CD8-positive, alpha-beta memory T cell (primary cell): ENCODE results near the gene FKBP4. TPM values are rescaled to one million over a fixed set of nuclear protein-coding genes. Genes with fewer than 3 reads are reported as not detected.

ENCODE experiments used
- CTCF ChIA-PET: fragments of 350-600 bp; sonication (Branson Sonifier 250); formaldehyde crosslinking; loops from one replicate; lab custom pipeline; 2021; ENCODE audit warnings: antibody characterized with exemption; lab: Charles Lee
- POLR2A ChIA-PET: fragments of 350-600 bp; sonication (Branson Sonifier 250); formaldehyde crosslinking; loops from one replicate; lab custom pipeline; 2021; ENCODE audit warnings: antibody characterized with exemption; lab: Charles Lee
- DNase-seq, 5 donors: peaks; one replicate each; pipeline versions ENCODE4 v3.0.0 to v3.0.0-alpha.2; 2020 to 2022; ENCODE audit warnings: mixed read lengths in 1 of 5
- H3K27ac ChIP-seq: one replicate; pipeline ENCODE4 v1.7.0; 2013; ENCODE audit warnings: low read depth, mild to moderate bottlenecking, low read length, moderate library complexity
- H3K27me3 ChIP-seq: 2 replicates; pipeline ENCODE4 v1.7.0; 2013; ENCODE audit warnings: low read length, mild to moderate bottlenecking; ENCODE audit not compliant: insufficient read depth, poor library complexity, severe bottlenecking
- H3K36me3 ChIP-seq: 2 replicates; pipeline ENCODE4 v1.7.0; 2013; ENCODE audit warnings: mild to moderate bottlenecking, low read length, moderate library complexity; ENCODE audit not compliant: insufficient read depth
- H3K4me1 ChIP-seq: 2 replicates; pipeline ENCODE4 v1.7.0; 2013; ENCODE audit warnings: mild to moderate bottlenecking, low read length, moderate library complexity; ENCODE audit not compliant: insufficient read depth
- H3K4me3 ChIP-seq: 2 replicates; pipeline ENCODE4 v1.7.0; 2013; ENCODE audit warnings: mild to moderate bottlenecking, low read length
- H3K9me3 ChIP-seq: 2 replicates; pipeline ENCODE4 v1.7.0; 2013; ENCODE audit warnings: mild to moderate bottlenecking, low read length
- H3K27ac Mint-ChIP-seq, 8 donors: one replicate each; pipeline ENCODE4 v1.8.0; 2020 to 2021; ENCODE audit warnings: mixed read lengths in 8 of 8, mild to moderate bottlenecking in 6 of 8, inconsistent platforms in 3 of 8, moderate library complexity in 3 of 8
- H3K27me3 Mint-ChIP-seq, 2 donors: one replicate each; pipeline ENCODE4 v1.8.0; 2020 to 2021; ENCODE audit warnings: mixed read lengths in 2 of 2, mild to moderate bottlenecking in 1 of 2, moderate library complexity in 1 of 2
- H3K36me3 Mint-ChIP-seq, 3 donors: one replicate each; pipeline ENCODE4 v1.8.0; 2020 to 2021; ENCODE audit warnings: mixed read lengths in 3 of 3, inconsistent platforms in 1 of 3, mild to moderate bottlenecking in 1 of 3
- H3K4me1 Mint-ChIP-seq, 3 donors: one replicate each; pipeline ENCODE4 v1.8.0; 2020 to 2021; ENCODE audit warnings: mixed read lengths in 3 of 3, inconsistent platforms in 1 of 3, mild to moderate bottlenecking in 1 of 3
- H3K4me3 Mint-ChIP-seq, 7 donors: one replicate each; pipeline ENCODE4 v1.8.0; 2020 to 2021; ENCODE audit warnings: mixed read lengths in 7 of 7, mild to moderate bottlenecking in 6 of 7, moderate library complexity in 4 of 7, inconsistent platforms in 2 of 7
- H3K9me3 Mint-ChIP-seq, 5 donors: one replicate each; pipeline ENCODE4 v1.8.0; 2020 to 2022; ENCODE audit warnings: mixed read lengths in 5 of 5, mild to moderate bottlenecking in 3 of 5, moderate library complexity in 2 of 5, inconsistent platforms in 1 of 5
- polyA plus RNA-seq: library from polyadenylated mRNA; unstranded; fragments of 300-500 nt; fragmentation: Illumina TruSeq; gene quantifications from one replicate; pipeline ENCODE4 v1.2.3, GENCODE V29; 2021
- total RNA-seq, 2 experiments: library from RNA; stranded (reverse); gene quantifications; one replicate each; pipeline ENCODE4 v1.2.3, GENCODE V29; 2021

Gene FKBP4
- total and polyA plus RNA-seq, 3 experiments from 2014 or later = 35.1 to 183 (median 172) TPM

DNA sequence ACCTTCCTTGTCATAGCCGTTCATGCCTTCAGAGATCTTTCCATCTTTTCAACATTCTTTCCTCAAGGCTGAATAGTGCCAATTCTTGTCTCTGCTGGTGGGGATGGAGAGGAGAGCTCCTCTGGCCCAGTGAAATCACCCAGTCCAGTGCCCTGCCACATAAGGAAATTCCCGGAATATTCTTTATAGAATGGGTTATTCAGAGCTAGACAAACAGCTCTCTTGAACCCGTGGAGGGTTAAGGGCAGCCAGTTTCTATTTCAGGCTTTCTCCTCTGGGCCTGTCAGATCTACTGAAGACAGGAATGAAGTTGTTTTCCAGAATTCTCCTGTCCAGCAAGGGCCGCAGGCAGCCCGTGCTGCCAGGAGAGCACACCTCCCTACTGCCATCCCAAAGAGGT is 48.2 kb downstream of the FKBP4 start:
- H3K36me3 ChIP-seq = peaks cover 13% of the 10 kb centered on the region
- Mint-ChIP-seq H3K4me3 (no peak overlapping the region), H3K9me3 (no peaks in the 10 kb centered on the region), H3K4me1 (no peaks in the 10 kb centered on the region), H3K27me3 (no peaks in the 10 kb centered on the region), H3K27ac (no peak overlapping the region), H3K36me3 (peaks cover 16 to 69% (median 16%) of the 10 kb centered on the region in 3 donors)
- H3K27ac ChIP-seq = no peak overlapping the region
- no peaks in the 10 kb centered on the region for H3K27me3 ChIP-seq
- DNase-seq = no peak
- no peak overlapping the region for H3K4me3 ChIP-seq
- H3K4me1 ChIP-seq = no peaks in the 10 kb centered on the region
- POLR2A ChIA-PET = no interaction called here
- CTCF ChIA-PET = no interaction called here
- H3K9me3 ChIP-seq = no peaks in the 10 kb centered on the region

DNA sequence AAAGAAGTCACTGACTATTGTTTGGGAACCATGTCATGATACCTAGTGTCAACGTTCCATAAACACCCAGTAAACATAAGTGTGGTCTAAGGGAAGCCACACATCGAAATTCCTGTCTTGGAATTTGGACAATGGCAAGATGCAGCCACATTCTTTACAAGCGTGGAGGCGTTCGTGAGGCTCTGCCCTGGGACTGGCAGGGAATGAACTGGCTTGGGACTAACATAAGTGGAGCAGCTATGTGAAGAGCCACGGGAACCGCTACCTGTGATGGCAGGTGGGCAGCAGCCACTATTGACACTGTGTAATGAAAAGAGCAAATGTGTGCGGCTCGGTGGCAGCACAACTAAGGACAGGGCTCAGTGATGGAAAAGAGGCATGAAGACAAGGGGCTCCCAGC is 50.0 kb downstream of the FKBP4 start:
- Mint-ChIP-seq H3K9me3 (no peaks in the 10 kb centered on the region), H3K4me1 (no peaks in the 10 kb centered on the region), H3K27ac (peak overlapping the region in 2 of 8 donors; percentile 42 to 66), H3K27me3 (no peaks in the 10 kb centered on the region), H3K4me3 (peak overlapping the region in 1 of 7 donors; percentile 42), H3K36me3 (peaks cover 8 to 70% (median 11%) of the 10 kb centered on the region in 3 donors)
- ChIA-PET CTCF (interaction anchor here (1.3 kb wide), 1 partner anchor 41 kb away, joined by 4 read pairs; no protein-coding TSS in a partner anchor), POLR2A (no interaction called here)
- H3K27me3 ChIP-seq = no peaks in the 10 kb centered on the region
- no peak for DNase-seq
- peaks cover 5% of the 10 kb centered on the region for H3K36me3 ChIP-seq
- no peaks in the 10 kb centered on the region for H3K4me1 ChIP-seq
- H3K4me3 ChIP-seq = no peak overlapping the region
- H3K9me3 ChIP-seq = no peaks in the 10 kb centered on the region
- H3K27ac ChIP-seq = no peak overlapping the region

DNA sequence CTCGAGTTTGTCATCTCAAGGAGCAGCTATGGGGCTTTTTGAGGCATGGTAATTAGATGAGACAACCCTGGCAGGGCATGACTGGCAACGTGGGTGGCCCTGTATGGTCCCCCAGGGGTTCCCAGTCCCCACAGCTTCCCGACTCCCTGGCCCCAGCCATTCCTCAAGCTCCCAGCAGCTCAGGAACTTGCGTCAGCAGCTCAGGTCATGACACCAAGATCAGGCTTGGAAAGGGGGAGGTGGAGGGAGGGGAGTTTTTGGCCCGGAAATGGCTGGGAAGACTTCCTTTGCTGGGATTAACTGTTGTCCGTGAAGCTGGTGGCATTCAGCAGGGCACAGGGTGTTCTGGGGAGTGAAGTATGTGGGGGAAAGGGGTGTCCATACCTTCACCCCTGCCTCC is 50.5 kb downstream of the FKBP4 start:
- no peaks in the 10 kb centered on the region for H3K27me3 ChIP-seq
- ChIA-PET POLR2A (no interaction called here), CTCF (interaction anchor here (1.3 kb wide), 1 partner anchor 41 kb away, joined by 4 read pairs; no protein-coding TSS in a partner anchor)
- H3K4me1 ChIP-seq = no peaks in the 10 kb centered on the region
- H3K36me3 ChIP-seq = peaks cover 5% of the 10 kb centered on the region
- Mint-ChIP-seq H3K27me3 (no peaks in the 10 kb centered on the region), H3K9me3 (no peaks in the 10 kb centered on the region), H3K4me3 (no peak overlapping the region), H3K27ac (peak overlapping the region in 1 of 8 donors; percentile 17), H3K4me1 (no peaks in the 10 kb centered on the region), H3K36me3 (peaks cover 5 to 69% (median 9%) of the 10 kb centered on the region in 3 donors)
- DNase-seq = no peak
- H3K4me3 ChIP-seq = no peak overlapping the region
- H3K9me3 ChIP-seq = no peaks in the 10 kb centered on the region
- no peak overlapping the region for H3K27ac ChIP-seq

DNA sequence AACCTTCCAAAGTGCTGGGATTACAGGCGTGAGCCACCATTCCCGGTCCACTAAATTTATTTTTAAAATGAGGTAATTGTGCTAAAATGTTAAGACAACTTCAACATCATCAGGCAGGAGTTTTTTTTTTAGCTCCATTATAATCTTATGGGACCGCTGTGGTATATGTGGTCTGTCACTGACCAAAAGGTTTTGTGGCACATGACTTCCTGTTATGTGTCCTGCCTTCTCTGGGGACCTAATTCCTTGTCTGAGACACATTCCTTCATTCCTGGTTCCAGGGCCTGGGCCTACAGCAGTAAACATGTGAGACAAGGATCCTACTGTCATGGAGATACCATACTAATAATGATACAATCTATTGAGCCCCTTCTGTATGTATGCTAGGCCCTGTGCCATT is 57.2 kb downstream of the FKBP4 start:
- Mint-ChIP-seq H3K4me1 (no peaks in the 10 kb centered on the region), H3K9me3 (no peaks in the 10 kb centered on the region), H3K4me3 (no peak overlapping the region), H3K27ac (no peak overlapping the region), H3K36me3 (peaks cover 0 to 64% (median 8%) of the 10 kb centered on the region in 3 donors), H3K27me3 (no peaks in the 10 kb centered on the region)
- no peak for DNase-seq
- Histone ChIP-seq H3K4me1 (no peaks in the 10 kb centered on the region), H3K4me3 (no peak overlapping the region), H3K27me3 (no peaks in the 10 kb centered on the region), H3K36me3 (no peaks in the 10 kb centered on the region), H3K9me3 (no peaks in the 10 kb centered on the region), H3K27ac (no peak overlapping the region)
- CTCF ChIA-PET = interaction anchor here (1.0 kb wide), 1 partner anchor 93 kb away, joined by 3 read pairs; no protein-coding TSS in a partner anchor
- POLR2A ChIA-PET = no interaction called here

DNA sequence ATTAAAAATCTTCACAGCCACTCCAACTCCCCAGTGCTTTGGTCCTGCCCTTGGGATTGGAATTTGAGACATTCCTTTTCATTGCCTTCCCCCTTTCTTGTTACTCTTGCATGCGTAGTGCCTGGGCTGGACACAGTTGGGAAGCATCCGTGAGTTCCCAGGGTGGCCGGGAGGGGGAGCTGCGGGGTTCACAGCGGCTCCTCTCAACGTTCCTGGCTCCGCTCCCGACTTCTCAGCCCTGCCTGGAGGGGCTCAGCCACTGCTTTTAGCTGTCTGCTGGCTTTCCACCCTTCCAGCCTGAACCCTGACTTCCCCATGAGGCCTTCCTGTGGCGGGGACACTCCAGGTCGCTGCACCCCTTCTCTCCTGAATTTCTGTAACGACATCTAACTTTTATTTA is 58.9 kb downstream of the FKBP4 start:
- Mint-ChIP-seq H3K4me3 (no peak overlapping the region), H3K27me3 (no peaks in the 10 kb centered on the region), H3K36me3 (peaks cover 0 to 64% (median 10%) of the 10 kb centered on the region in 3 donors), H3K27ac (no peak overlapping the region), H3K4me1 (no peaks in the 10 kb centered on the region), H3K9me3 (no peaks in the 10 kb centered on the region)
- Histone ChIP-seq H3K9me3 (no peaks in the 10 kb centered on the region), H3K27ac (no peak overlapping the region), H3K4me3 (no peak overlapping the region), H3K4me1 (no peaks in the 10 kb centered on the region), H3K27me3 (no peaks in the 10 kb centered on the region), H3K36me3 (no peaks in the 10 kb centered on the region)
- ChIA-PET CTCF (interaction anchor here (1.3 kb wide), 1 partner anchor 16 kb away, joined by 3 read pairs; no protein-coding TSS in a partner anchor), POLR2A (no interaction called here)
- peak in 3 of 5 donors; percentile 7 to 17 (median 12) for DNase-seq

Other genes with a start within 250 kb of the FKBP4 start
- 10 to 100 TPM; 36.9 to 39.3 TPM for gene ITFG2, start 17.7 kb downstream of the FKBP4 start, total RNA-seq
- 53.3 TPM for gene ITFG2, start 17.7 kb downstream of the FKBP4 start, polyA plus RNA-seq
- not detected for gene NRIP2, start 40.1 kb downstream of the FKBP4 start, total RNA-seq
- 0.82 TPM for gene NRIP2, start 40.1 kb downstream of the FKBP4 start, polyA plus RNA-seq
- gene TEX52, start 62.1 kb downstream of the FKBP4 start, total RNA-seq = not detected
- gene TEX52, start 62.1 kb downstream of the FKBP4 start, polyA plus RNA-seq = not detected
- gene FOXM1, start 82.2 kb downstream of the FKBP4 start, total RNA-seq = 10 to 100 TPM; 66.2 to 67.5 TPM
- gene FOXM1, start 82.2 kb downstream of the FKBP4 start, polyA plus RNA-seq = 0.15 TPM
- gene RHNO1, start 82.3 kb downstream of the FKBP4 start, total RNA-seq = 10 to 100 TPM; 41.9 to 45.4 TPM
- 60.0 TPM for gene RHNO1, start 82.3 kb downstream of the FKBP4 start, polyA plus RNA-seq
- gene TULP3, start 95.9 kb downstream of the FKBP4 start, total RNA-seq = 1 to 10 TPM; 9.1 to 9.3 TPM
- 9.7 TPM for gene TULP3, start 95.9 kb downstream of the FKBP4 start, polyA plus RNA-seq
- 1 to 10 TPM; 1.7 to 2.1 TPM for gene TEAD4, start 164.4 kb downstream of the FKBP4 start, total RNA-seq
- gene TEAD4, start 164.4 kb downstream of the FKBP4 start, polyA plus RNA-seq = not detected